ENCODE results near the gene FAM241A. TPM values are rescaled to one million over a fixed set of nuclear protein-coding genes. Genes with fewer than 3 reads are reported as not detected.
"Not testable (repeated sequence)": the region's sequence is repeated elsewhere in the genome, so short reads cannot be mapped to it uniquely, and the experiment has no call there.

Gene FAM241A
- total and polyA plus RNA-seq, 2 of the 13 experiments (the other 11 are each of a cell fraction or from before 2014, with no cell fraction given) = 0.61 to 0.69 TPM

DNA sequence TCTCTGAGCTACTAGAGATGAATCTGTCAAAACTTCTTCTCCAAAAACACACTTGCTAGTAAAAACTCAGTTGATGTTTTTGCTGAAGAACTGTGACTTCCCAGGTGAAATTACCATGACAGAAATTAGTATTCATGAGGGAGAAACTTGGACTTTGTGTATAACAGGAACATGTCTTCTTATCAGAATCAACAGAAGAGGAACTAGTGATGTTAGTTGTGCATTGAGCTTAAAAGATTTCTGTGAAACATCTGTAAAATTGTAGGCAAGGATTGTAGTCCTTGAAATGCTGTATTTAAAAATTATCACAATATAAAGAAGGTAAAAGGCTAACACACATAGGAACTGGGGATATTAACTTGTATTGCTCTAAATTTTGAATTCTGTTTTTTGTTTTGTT is 11.3 kb downstream of the FAM241A start:
- H3K4me2 ChIP-seq (ENCODE audit: low read depth, low read length) = no peak overlapping the region
- in situ Hi-C loops (cut with HindIII; ENCODE audit: extremely low pct_ligation_motif_present, low pct_unique_long_range_greater_than_20kb) (no loop called here), intact Hi-C loops (cut with micrococcal nuclease; ENCODE audit: unreplicated experiment) (no loop called here)
- TF ChIP-seq HOXA9 (CRISPR knock-in tag; IDR thresholded peaks at IDR 0.05; ENCODE audit: borderline replicate concordance) (no peak), TAF15 (IDR thresholded peaks at IDR 0.05; ENCODE audit: low read depth, low read length, poor library complexity, severe bottlenecking) (no peak)
- ChIA-PET CTCF (ENCODE audit: low intra/inter-chr PET ratio, low total read pairs) (no interaction called here), POLR2A (no interaction called here)
- H3K9me3 ChIP-seq (ENCODE audit: low read length) = no peaks in the 10 kb centered on the region
- no peaks in the 10 kb centered on the region for H3K27me3 ChIP-seq (ENCODE audit: control insufficient read depth in 1 of 2, insufficient read depth in 2 of 2, low read length in 2 of 2)
- FAIRE-seq (no peak), ATAC-seq (no peak), DNase-seq (ENCODE audit: low spot score) (no peak)
- no TSS peak for BruUV-seq (replicated peaks)
- H3K4me3 ChIP-seq (replicated peaks in 1 of 3; ENCODE audit: insufficient read depth in 1 of 3, low read depth in 2 of 3, low read length in 3 of 3) = no peak overlapping the region
- H3K36me3 ChIP-seq (replicated peaks in 1 of 2; ENCODE audit: control insufficient read depth in 1 of 2, insufficient read depth in 2 of 2, low read length in 2 of 2) = no peaks in the 10 kb centered on the region
- no peaks in the 10 kb centered on the region for H4K20me1 ChIP-seq (ENCODE audit: insufficient read depth, low read length)
- H3K9ac ChIP-seq (ENCODE audit: insufficient read depth, low read depth, low read length) = no peak overlapping the region
- no peaks in the 10 kb centered on the region for H3K4me1 ChIP-seq (ENCODE audit: insufficient read depth, low read length)
- no peak overlapping the region for H3K27ac ChIP-seq (ENCODE audit: extremely low read length, insufficient read depth, low read length)
- no peaks in the 10 kb centered on the region for H3K79me2 ChIP-seq (ENCODE audit: insufficient read depth, low read length)
- H2AFZ ChIP-seq (ENCODE audit: low read length) = no peak overlapping the region

DNA sequence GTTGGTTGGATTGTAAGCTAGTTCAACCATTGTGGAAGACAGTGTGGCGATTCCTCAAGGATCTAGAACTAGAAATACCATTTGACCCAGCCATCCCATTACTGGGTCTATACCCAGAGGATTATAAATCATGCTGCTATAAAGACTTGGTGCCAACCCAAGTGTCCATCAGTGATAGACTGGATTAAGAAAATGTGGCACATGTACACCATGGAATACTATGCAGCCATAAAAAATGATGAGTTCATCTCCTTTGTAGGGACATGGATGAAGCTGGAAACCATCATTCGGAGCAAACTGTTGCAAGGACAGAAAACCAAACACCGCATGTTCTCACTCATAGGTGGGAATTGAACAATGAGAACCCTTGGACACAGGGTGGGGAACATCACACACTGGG is 18.5 kb downstream of the FAM241A start:
- H4K20me1 ChIP-seq (ENCODE audit: insufficient read depth, low read length); H3K4me2 ChIP-seq (ENCODE audit: low read depth, low read length); H2AFZ ChIP-seq (ENCODE audit: low read length); H3K4me1 ChIP-seq (ENCODE audit: insufficient read depth, low read length); POLR2A ChIA-PET; H3K36me3 ChIP-seq (replicated peaks in 1 of 2; ENCODE audit: control insufficient read depth in 1 of 2, insufficient read depth in 2 of 2, low read length in 2 of 2); ATAC-seq; in situ Hi-C loops (cut with HindIII; ENCODE audit: extremely low pct_ligation_motif_present, low pct_unique_long_range_greater_than_20kb); H3K9ac ChIP-seq (ENCODE audit: insufficient read depth, low read depth, low read length); intact Hi-C loops (cut with micrococcal nuclease; ENCODE audit: unreplicated experiment); DNase-seq (ENCODE audit: low spot score); H3K27me3 ChIP-seq (ENCODE audit: control insufficient read depth in 1 of 2, insufficient read depth in 2 of 2, low read length in 2 of 2); H3K79me2 ChIP-seq (ENCODE audit: insufficient read depth, low read length); FAIRE-seq; CTCF ChIA-PET (ENCODE audit: low intra/inter-chr PET ratio, low total read pairs); H3K9me3 ChIP-seq (ENCODE audit: low read length); H3K4me3 ChIP-seq (replicated peaks in 1 of 3; ENCODE audit: insufficient read depth in 1 of 3, low read depth in 2 of 3, low read length in 3 of 3); H3K27ac ChIP-seq (ENCODE audit: extremely low read length, insufficient read depth, low read length); BruUV-seq (replicated peaks): not testable (repeated sequence)
- WGBS (ENCODE audit: low lambda C conversion rate) = 92% methylated on average over 3 of the region's 3 CpGs

DNA sequence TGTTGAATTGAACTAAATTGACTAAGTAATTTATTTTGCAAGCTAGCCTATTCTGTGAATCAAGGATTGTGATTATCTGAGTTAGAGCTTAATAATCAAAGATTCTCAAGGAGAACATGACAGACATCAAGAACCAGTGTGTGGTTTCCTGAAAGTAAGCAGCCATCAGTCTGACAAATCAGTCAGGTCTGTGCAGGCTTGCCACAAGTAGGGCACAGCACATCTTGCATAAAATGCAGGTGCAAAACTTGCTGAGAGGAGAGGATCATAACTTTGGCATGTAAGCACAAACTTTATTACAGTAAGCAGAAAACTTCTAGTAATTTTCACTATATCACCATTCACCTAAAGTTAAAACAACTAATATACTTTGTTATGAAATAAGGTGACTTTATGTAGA is 22.5 kb downstream of the FAM241A start:
- Histone ChIP-seq H3K9me3 (ENCODE audit: low read length) (no peaks in the 10 kb centered on the region), H2AFZ (ENCODE audit: low read length) (no peak overlapping the region), H4K20me1 (ENCODE audit: insufficient read depth, low read length) (no peaks in the 10 kb centered on the region), H3K4me2 (ENCODE audit: low read depth, low read length) (no peak overlapping the region), H3K79me2 (ENCODE audit: insufficient read depth, low read length) (no peaks in the 10 kb centered on the region), H3K4me3 (replicated peaks in 1 of 3; ENCODE audit: insufficient read depth in 1 of 3, low read depth in 2 of 3, low read length in 3 of 3) (no peak overlapping the region), H3K27me3 (ENCODE audit: control insufficient read depth in 1 of 2, insufficient read depth in 2 of 2, low read length in 2 of 2) (no peaks in the 10 kb centered on the region), H3K36me3 (replicated peaks in 1 of 2; ENCODE audit: control insufficient read depth in 1 of 2, insufficient read depth in 2 of 2, low read length in 2 of 2) (no peaks in the 10 kb centered on the region), H3K27ac (ENCODE audit: extremely low read length, insufficient read depth, low read length) (no peak overlapping the region), H3K4me1 (ENCODE audit: insufficient read depth, low read length) (no peaks in the 10 kb centered on the region), H3K9ac (ENCODE audit: insufficient read depth, low read depth, low read length) (no peak overlapping the region)
- DNase-seq (ENCODE audit: low spot score) (no peak), FAIRE-seq (no peak), ATAC-seq (no peak)
- POLR2A ChIA-PET = no interaction called here
- intact Hi-C loops (cut with micrococcal nuclease; ENCODE audit: unreplicated experiment) (no loop called here), in situ Hi-C loops (cut with HindIII; ENCODE audit: extremely low pct_ligation_motif_present, low pct_unique_long_range_greater_than_20kb) (no loop called here)
- BruUV-seq (replicated peaks) = no TSS peak
- CTCF ChIA-PET (ENCODE audit: low intra/inter-chr PET ratio, low total read pairs) = no interaction called here
- TF ChIP-seq KDM5B (CRISPR knock-in tag; IDR thresholded peaks at IDR 0.05; ENCODE audit: borderline replicate concordance) = no peak
- TF ChIP-seq, protein P1, sequence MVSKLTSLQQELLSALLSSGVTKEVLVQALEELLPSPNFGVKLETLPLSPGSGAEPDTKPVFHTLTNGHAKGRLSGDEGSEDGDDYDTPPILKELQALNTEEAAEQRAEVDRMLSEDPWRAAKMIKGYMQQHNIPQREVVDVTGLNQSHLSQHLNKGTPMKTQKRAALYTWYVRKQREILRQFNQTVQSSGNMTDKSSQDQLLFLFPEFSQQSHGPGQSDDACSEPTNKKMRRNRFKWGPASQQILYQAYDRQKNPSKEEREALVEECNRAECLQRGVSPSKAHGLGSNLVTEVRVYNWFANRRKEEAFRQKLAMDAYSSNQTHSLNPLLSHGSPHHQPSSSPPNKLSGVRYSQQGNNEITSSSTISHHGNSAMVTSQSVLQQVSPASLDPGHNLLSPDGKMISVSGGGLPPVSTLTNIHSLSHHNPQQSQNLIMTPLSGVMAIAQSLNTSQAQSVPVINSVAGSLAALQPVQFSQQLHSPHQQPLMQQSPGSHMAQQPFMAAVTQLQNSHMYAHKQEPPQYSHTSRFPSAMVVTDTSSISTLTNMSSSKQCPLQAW (CRISPR knock-in tag; IDR thresholded peaks at IDR 0.05) = no peak
- TF ChIP-seq XBP1 (CRISPR knock-in tag; IDR thresholded peaks at IDR 0.05) = no peak
- no peak for TF ChIP-seq ZNF143 (CRISPR knock-in tag; IDR thresholded peaks at IDR 0.05)
- TF ChIP-seq ZSCAN31 (CRISPR knock-in tag; IDR thresholded peaks at IDR 0.05; ENCODE audit: low read depth) = no peak
- TF ChIP-seq, protein P2, sequence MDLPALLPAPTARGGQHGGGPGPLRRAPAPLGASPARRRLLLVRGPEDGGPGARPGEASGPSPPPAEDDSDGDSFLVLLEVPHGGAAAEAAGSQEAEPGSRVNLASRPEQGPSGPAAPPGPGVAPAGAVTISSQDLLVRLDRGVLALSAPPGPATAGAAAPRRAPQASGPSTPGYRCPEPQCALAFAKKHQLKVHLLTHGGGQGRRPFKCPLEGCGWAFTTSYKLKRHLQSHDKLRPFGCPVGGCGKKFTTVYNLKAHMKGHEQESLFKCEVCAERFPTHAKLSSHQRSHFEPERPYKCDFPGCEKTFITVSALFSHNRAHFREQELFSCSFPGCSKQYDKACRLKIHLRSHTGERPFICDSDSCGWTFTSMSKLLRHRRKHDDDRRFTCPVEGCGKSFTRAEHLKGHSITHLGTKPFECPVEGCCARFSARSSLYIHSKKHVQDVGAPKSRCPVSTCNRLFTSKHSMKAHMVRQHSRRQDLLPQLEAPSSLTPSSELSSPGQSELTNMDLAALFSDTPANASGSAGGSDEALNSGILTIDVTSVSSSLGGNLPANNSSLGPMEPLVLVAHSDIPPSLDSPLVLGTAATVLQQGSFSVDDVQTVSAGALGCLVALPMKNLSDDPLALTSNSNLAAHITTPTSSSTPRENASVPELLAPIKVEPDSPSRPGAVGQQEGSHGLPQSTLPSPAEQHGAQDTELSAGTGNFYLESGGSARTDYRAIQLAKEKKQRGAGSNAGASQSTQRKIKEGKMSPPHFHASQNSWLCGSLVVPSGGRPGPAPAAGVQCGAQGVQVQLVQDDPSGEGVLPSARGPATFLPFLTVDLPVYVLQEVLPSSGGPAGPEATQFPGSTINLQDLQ (CRISPR knock-in tag; IDR thresholded peaks at IDR 0.05) = no peak
- no peak for TF ChIP-seq PHF8 (CRISPR knock-in tag; IDR thresholded peaks at IDR 0.05)

Measured in HepG2 (cell line).